Neural progenitor cell (in vitro differentiated cells): ENCODE data around the gene P4HA2.
"Not testable (repeated sequence)": the region's sequence is repeated elsewhere in the genome, so short reads cannot be mapped to it uniquely, and the experiment has no call there.

Experiments used
- CTCF ChIP-seq: fragments of 200-600 bp; sonication (generic); IDR thresholded peaks from 2 replicates; pipeline ENCODE4 v1.5.1; 2017; ENCODE audit warnings: antibody characterized with exemption, mild to moderate bottlenecking
- EZH2 ChIP-seq: fragments of 200-600 bp; sonication (generic); IDR thresholded peaks from 2 replicates; pipeline ENCODE4 v1.6.1; 2017; ENCODE audit warnings: antibody characterized with exemption, mild to moderate bottlenecking, moderate library complexity

- not testable (repeated sequence) for TF ChIP-seq CTCF, EZH2
Observed at GRCh38 chr5:132145326-132145725, 82.3 kb downstream of the P4HA2 start.
